Hippocampal formation (tissue), 2 donors: ENCODE data around the gene INPP5B.
"Not testable (repeated sequence)": the region's sequence is repeated elsewhere in the genome, so short reads cannot be mapped to it uniquely, and the experiment has no call there.

Experiments used
- DNase-seq, 2 donors: peaks; one replicate each; lab custom pipeline; 2025; lab: John Stamatoyannopoulos, UW

INPP5B gene

DNA sequence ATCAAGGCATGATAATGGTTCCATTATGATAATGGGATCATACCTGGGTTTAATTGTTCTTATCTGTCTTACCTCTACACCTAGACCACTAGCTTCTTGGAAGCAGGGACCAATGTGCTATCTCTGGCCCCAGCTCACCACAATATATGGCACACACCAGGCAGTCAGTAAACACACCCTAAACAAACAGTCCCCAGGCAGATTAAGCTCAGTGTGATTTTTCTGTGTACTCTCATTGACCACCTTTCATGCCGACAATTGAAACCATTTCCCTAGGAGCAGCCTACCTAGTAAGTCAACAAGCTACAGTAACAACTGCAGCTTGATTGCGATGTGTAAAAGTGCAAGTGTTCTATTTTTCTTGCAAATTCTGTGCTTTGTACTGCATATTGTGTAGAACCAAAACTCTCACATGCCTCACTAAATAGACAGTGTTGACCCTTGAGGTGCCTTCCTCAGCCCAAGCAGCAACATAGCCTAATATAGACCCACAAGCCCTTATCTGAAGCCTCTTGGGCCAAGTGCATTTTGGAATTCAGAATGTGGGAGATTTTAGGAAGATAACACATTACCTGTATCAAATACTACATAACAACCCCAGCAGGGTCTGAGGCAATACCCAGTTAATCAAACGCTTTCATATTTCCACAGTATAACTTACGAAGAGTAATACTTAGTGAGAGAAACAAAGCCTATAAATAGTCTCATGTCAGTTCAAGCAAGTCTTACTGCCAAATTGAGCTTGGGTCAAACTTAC, 32.0 kb downstream of the INPP5B start:
- DNase-seq = no peak

GRCh38 chr1:37911478-37911877, 35.4 kb downstream of the INPP5B start:
- not testable (repeated sequence) for DNase-seq

GRCh38 chr1:37910886-37911285, 36.0 kb downstream of the INPP5B start:
- DNase-seq = not testable (repeated sequence)

- not testable (repeated sequence) for DNase-seq
Measured at GRCh38 chr1:37908531-37908930, 38.3 kb downstream of the INPP5B start.

DNA sequence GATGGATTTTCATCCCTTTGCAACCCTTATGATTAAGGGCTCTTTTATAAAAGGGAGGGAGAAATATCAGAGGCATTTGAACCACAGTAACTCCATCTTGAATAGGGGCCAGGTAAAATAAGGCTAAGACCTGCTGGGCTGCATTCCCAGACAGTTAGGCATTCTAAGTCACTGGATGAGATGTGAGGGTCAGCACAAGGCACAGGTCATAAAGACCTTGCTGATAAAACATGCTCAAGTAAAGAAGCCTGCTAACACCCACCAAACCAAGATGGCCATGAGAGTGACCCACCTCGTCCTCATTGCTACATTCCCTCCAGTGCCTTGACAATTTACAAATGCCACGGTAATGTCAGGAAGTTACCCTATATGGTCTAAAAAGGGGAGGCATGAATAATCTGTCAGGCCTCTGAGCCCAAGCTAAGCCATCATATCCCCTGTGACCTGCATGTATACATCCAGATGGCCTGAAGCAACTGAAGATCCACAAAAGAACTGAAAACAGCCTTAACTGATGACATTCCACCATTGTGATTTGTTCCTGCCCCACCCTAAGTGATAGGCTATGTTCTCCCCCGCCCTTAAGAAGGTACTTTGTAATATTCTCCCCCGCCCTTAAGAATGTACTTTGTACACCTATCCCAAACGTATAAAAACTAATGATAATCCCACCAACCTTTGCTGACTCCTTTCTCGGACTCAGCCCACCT, 39.3 kb downstream of the INPP5B start:
- not testable (repeated sequence) for DNase-seq

DNA sequence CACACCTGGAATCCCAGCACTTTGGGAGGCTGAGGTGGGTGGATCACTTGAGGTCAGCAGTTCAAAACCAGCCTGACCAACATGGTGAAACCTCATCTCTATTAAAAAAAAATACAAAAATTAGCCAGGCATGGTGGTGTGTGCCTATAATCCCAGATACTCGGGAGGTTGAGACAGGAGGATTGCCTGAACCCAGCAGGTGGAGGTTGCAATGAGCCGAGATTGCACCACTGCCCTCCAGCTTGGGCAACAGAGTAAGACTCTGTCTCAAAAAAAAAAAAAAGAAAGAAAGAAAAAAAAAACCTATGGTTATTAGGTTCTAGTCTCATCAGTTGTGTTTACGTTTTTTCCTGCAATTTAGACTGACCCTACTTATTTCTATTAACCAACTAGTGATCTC, 40.3 kb downstream of the INPP5B start:
- not testable (repeated sequence) for DNase-seq

GRCh38 chr1:37905727-37906126, 41.1 kb downstream of the INPP5B start:
- no peak for DNase-seq

- DNase-seq = not testable (repeated sequence)
Measured at GRCh38 chr1:37903921-37904320, 42.9 kb downstream of the INPP5B start.

DNA sequence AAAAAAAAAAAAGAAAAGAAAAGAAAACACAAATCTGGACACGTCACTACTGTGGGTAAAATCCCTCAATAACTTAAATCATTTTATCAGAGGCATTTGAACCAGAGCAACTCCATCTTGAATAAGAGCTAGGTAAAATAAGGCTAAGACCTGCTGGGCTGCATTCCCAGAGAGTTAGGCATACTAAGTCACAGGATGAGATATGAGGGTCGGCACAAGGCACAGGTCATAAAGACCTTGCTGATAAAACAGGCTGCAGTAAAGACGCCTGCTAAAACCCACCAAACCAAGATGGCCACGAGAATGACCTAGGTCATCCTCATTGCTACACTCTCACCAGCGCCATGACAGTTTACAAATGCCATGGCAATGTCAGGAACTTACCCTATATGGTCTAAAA, 43.9 kb downstream of the INPP5B start:
- DNase-seq = no peak

GRCh38 chr1:37901893-37902225, 45.0 kb downstream of the INPP5B start:
- no peak for DNase-seq

- no peak for DNase-seq
Measured at GRCh38 chr1:37901191-37901892, 45.5 kb downstream of the INPP5B start.

GRCh38 chr1:37897563-37897962, 49.3 kb downstream of the INPP5B start:
- DNase-seq = not testable (repeated sequence)

DNA sequence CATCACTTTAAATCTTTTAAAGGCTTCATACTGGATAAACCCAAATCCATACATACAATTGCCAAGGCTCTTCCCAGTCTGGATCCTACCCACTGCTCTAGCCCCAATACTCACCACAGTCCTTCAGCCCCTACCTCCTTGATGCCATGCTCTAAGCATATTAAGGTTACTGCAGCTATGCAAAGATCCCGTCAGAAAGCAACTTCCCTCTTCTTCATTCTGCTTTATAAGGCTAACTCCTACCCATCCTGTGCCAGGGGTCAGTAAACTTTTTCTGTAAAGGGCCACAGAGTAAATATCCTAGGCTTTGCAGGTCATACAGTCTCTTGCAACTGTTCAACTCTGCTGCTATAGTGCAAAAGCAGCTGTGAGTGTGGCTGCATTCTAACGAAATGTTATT, 53.2 kb downstream of the INPP5B start:
- DNase-seq = no peak

- DNase-seq = no peak
Measured at GRCh38 chr1:37892151-37893047, 54.5 kb downstream of the INPP5B start.

GRCh38 chr1:37890378-37891014, 56.4 kb downstream of the INPP5B start:
- DNase-seq = no peak

- no peak for DNase-seq
Measured at GRCh38 chr1:37888022-37888700, 58.7 kb downstream of the INPP5B start.

DNA sequence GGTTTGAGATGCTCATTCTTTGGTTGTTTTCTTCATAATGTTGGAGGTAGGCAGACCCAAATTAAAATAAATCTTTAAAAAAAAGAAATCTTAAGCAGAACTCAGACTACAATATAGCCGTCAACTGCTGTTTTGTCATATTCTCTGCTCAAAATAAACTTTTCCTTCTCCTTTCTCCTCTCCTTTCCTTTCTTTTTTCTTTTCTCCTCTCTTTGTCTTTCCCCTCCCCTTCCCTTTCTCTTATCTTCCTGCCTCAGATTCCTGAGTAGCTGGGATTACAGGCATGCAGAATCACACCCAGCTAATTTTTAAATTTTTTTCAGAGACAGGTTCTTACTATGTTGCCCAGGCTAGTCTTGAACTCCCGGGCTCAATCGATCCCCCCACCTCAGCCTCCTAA, 62.7 kb downstream of the INPP5B start:
- no peak for DNase-seq

GRCh38 chr1:37883671-37884070, 63.2 kb downstream of the INPP5B start:
- no peak for DNase-seq

DNA sequence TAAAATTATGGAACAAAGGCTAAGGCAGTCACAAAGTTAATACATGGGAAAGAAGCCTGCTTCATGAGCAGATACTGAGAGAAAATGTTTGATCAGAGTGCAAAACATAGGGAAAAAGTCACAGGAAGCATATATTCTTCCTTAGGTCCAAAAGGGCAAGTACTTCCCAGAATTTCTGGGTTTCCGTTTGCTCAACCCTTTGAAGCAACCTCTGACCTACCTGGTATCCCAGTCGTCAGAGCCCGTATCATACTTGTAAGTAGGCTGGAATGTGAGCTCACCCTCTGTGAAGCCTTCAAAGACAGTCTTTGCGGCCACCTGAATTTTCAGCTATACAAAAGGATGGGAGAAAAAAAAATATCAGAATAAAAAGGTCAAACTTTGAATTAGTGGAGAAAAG, 67.0 kb downstream of the INPP5B start:
- DNase-seq = no peak

DNA sequence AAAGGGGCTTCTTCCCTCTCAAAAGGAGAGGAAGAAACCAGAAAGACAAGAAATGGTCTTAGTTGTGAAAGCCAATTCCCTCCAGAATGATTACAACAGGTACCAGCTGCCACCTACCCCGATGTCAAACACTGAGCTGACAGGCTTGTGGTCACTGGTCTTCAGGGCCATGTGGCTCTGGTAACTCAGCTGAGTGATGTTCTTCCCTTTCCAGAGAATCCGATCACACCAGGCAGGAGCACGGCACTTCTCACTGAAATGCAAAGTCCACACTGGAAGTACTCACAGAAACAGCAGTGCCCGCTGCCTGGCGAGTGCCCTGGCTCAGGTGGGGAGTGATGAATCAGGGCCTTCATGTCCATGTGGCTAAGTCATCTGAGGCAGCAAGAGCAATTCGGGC, 68.8 kb downstream of the INPP5B start:
- DNase-seq = no peak

DNA sequence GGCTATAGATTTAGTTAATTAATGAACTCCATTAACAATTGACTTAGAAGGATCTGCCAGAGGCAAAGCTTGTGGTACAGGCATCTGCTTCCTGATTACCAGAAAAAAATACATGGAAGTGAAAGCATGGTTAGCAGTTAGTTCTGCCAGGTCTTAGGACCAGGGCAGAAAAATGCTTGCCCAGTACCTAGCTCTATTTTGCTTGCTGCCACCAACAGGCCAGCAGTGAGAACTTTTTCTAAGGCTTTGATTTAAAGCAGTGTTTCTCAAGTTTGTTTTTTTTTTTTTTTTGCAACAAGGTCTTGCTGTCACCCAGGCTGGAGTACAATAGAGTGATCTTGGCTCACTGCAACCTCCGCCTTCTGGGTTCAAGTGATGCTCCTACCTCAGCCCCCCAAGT, 71.0 kb downstream of the INPP5B start:
- DNase-seq = no peak
